GM23338 (cell line): ENCODE results near the gene SPTB. TPM values are rescaled to one million over a fixed set of nuclear protein-coding genes. Genes with fewer than 3 reads are reported as not detected.

ENCODE experiments used
- ATAC-seq: fragments of 200-7000 bp; cut with Tn5 transposase; 3 replicates; pipeline ENCODE4 v1.9.1; 2020
- DNase-seq: peaks from one replicate; pipeline ENCODE4 v3.0.0-alpha.2; 2015; ENCODE audit warnings: low spot score
- H2AFZ ChIP-seq: fragments of 200-600 bp; sonication (generic); 2 replicates; pipeline ENCODE4 v1.8.0; 2016; ENCODE audit warnings: antibody characterized with exemption, mild to moderate bottlenecking, moderate library complexity
- H3F3A ChIP-seq: fragments of 200-600 bp; sonication (generic); replicated peaks from 2 replicates; pipeline ENCODE4 v1.8.0; 2017; ENCODE audit warnings: antibody characterized with exemption, mixed run types, low read depth
- H3K27ac ChIP-seq: fragments of 200-600 bp; sonication (generic); 2 replicates; pipeline ENCODE4 v1.6.1; 2016; ENCODE audit warnings: low read depth
- H3K27me3 ChIP-seq: fragments of 200-600 bp; sonication (generic); 2 replicates; pipeline ENCODE4 v1.8.0; 2016; ENCODE audit warnings: mild to moderate bottlenecking, mixed run types, moderate library complexity; ENCODE audit not compliant: insufficient read depth
- H3K36me3 ChIP-seq: fragments of 200-600 bp; sonication (generic); 2 replicates; pipeline ENCODE4 v1.8.0; 2016; ENCODE audit warnings: mild to moderate bottlenecking; ENCODE audit not compliant: insufficient read depth
- H3K4me1 ChIP-seq: fragments of 200-600 bp; sonication (generic); 2 replicates; pipeline ENCODE4 v1.8.0; 2016; ENCODE audit warnings: mild to moderate bottlenecking, moderate library complexity; ENCODE audit not compliant: insufficient read depth
- H3K4me2 ChIP-seq: fragments of 200-600 bp; sonication (generic); 2 replicates; pipeline ENCODE4 v1.7.1; 2017; ENCODE audit warnings: mixed run types
- H3K4me3 ChIP-seq: fragments of 200-600 bp; sonication (generic); 2 replicates; pipeline ENCODE4 v1.6.1; 2016; ENCODE audit warnings: mixed run types
- H3K79me2 ChIP-seq: fragments of 200-600 bp; sonication (generic); replicated peaks from 2 replicates; pipeline ENCODE4 v1.8.0; 2017; ENCODE audit warnings: mild to moderate bottlenecking; ENCODE audit not compliant: insufficient read depth
- H3K9me2 ChIP-seq: fragments of 200-600 bp; sonication (generic); 2 replicates; pipeline ENCODE4 v1.8.0; 2017; ENCODE audit not compliant: insufficient read depth
- H4K20me1 ChIP-seq: fragments of 200-600 bp; sonication (generic); replicated peaks from 2 replicates; pipeline ENCODE4 v1.8.0; 2017; ENCODE audit warnings: mild to moderate bottlenecking; ENCODE audit not compliant: insufficient read depth
- H3K27ac Mint-ChIP-seq: 2 replicates; pipeline ENCODE4 v1.8.0; 2020; ENCODE audit warnings: inconsistent platforms, mild to moderate bottlenecking, moderate library complexity, mixed read lengths
- H3K27me3 Mint-ChIP-seq: 3 replicates; pipeline ENCODE4 v1.8.0; 2022; ENCODE audit warnings: low read depth, mild to moderate bottlenecking, moderate library complexity, mixed read lengths, inconsistent platforms; ENCODE audit not compliant: insufficient read depth, poor library complexity
- H3K36me3 Mint-ChIP-seq: 3 replicates; pipeline ENCODE4 v1.8.0; 2021; ENCODE audit warnings: low read depth, mild to moderate bottlenecking, inconsistent platforms, moderate library complexity, mixed read lengths
- H3K4me1 Mint-ChIP-seq: 3 replicates; pipeline ENCODE4 v1.8.0; 2020; ENCODE audit warnings: mild to moderate bottlenecking, inconsistent platforms, mixed read lengths
- H3K4me3 Mint-ChIP-seq: 3 replicates; pipeline ENCODE4 v1.8.0; 2021; ENCODE audit warnings: moderate library complexity, mild to moderate bottlenecking, inconsistent platforms, mixed read lengths
- H3K9me3 Mint-ChIP-seq: 3 replicates; pipeline ENCODE4 v1.8.0; 2020; ENCODE audit warnings: moderate library complexity, mild to moderate bottlenecking, inconsistent platforms, mixed read lengths
- CTCF ChIP-seq, 2 experiments: fragments of 200-600 bp in 1 of 2; sonication (generic) in 1 of 2; conservative IDR thresholded peaks; 2 replicates each; pipeline versions ENCODE4 v1.5.1 to v1.6.1; 2016 to 2017; ENCODE audit warnings: antibody characterized with exemption in 2 of 2, low read depth in 2 of 2, mild to moderate bottlenecking in 2 of 2, moderate library complexity in 1 of 2
- ETS1 ChIP-seq: IDR thresholded peaks from 2 replicates; pipeline ENCODE4 v1.6.1; 2016; ENCODE audit warnings: antibody characterized with exemption
- EZH2 ChIP-seq: fragments of 200-600 bp; sonication (generic); IDR thresholded peaks from one replicate; pipeline ENCODE4 v1.8.0; 2017; ENCODE audit warnings: antibody characterized with exemption, mild to moderate bottlenecking, low read depth; ENCODE audit not compliant: unreplicated experiment
- EZH2phosphoT487 ChIP-seq: fragments of 200-600 bp; sonication (generic); IDR thresholded peaks from one replicate; pipeline ENCODE4 v1.8.1; 2018; ENCODE audit warnings: antibody characterized with exemption; ENCODE audit not compliant: unreplicated experiment
- JUNB ChIP-seq: IDR thresholded peaks from one replicate; pipeline ENCODE4 v1.6.1; 2016; ENCODE audit warnings: antibody characterized with exemption; ENCODE audit not compliant: unreplicated experiment
- NANOG ChIP-seq: IDR thresholded peaks from 2 replicates; pipeline ENCODE4 v1.6.1; 2016; ENCODE audit warnings: antibody characterized with exemption, borderline replicate concordance
- POLR2AphosphoS5 ChIP-seq: IDR thresholded peaks from 2 replicates; pipeline ENCODE4 v1.6.1; 2016; ENCODE audit warnings: antibody characterized with exemption, low read depth
- REST ChIP-seq: IDR thresholded peaks from one replicate; pipeline ENCODE4 v1.6.1; 2018; ENCODE audit warnings: antibody characterized with exemption; ENCODE audit not compliant: unreplicated experiment
- STAT1 ChIP-seq: IDR thresholded peaks from one replicate; pipeline ENCODE4 v1.6.1; 2016; ENCODE audit warnings: antibody characterized with exemption; ENCODE audit not compliant: unreplicated experiment
- polyA plus RNA-seq: library from polyadenylated mRNA; unstranded; fragments of >200 nt; fragmentation: Nextera tagmentation; extraction: Ambion mirVana; gene quantifications from 2 replicates; pipeline ENCODE4 v1.2.1, GENCODE V29; 2016
- total RNA-seq: library from RNA; depleted of rRNA; stranded (reverse); fragments of >200 nt; shearing (Covaris generic); gene quantifications from 2 replicates; pipeline ENCODE4 v1.2.3, GENCODE V29; 2014

Gene SPTB
- total and polyA plus RNA-seq, 2 experiments from 2014 or later = 1.1 to 1.9 TPM

GRCh38 chr14:64875350-64875749, 4.4 kb downstream of the SPTB start (continued):
- no peak for TF ChIP-seq CTCF (conservative IDR thresholded peaks at IDR 0.05; ENCODE audit: low read depth in 2 of 2)
- no peak for TF ChIP-seq STAT1
- TF ChIP-seq EZH2phosphoT487 = no peak
- no peak for TF ChIP-seq NANOG
- no peak for TF ChIP-seq JUNB
- TF ChIP-seq ETS1 = no peak
- no peak for TF ChIP-seq POLR2AphosphoS5

GRCh38 chr14:64873506-64874219, 6.0 kb downstream of the SPTB start:
- Mint-ChIP-seq H3K27ac (no peak overlapping the region), H3K36me3 (no peaks in the 10 kb centered on the region), H3K4me1 (peaks cover 5% of the 10 kb centered on the region; the same call in 2 of the 3 replicates), H3K9me3 (no peaks in the 10 kb centered on the region), H3K4me3 (no peak overlapping the region), H3K27me3 (peaks cover 10% of the 10 kb centered on the region)
- Histone ChIP-seq H4K20me1 (no peaks in the 10 kb centered on the region), H3K36me3 (no peaks in the 10 kb centered on the region), H3K79me2 (no peaks in the 10 kb centered on the region), H3K4me2 (no peak overlapping the region), H3K27ac (no peak overlapping the region), H3K27me3 (peaks cover 27% of the 10 kb centered on the region), H3K9me2 (peaks cover 5% of the 10 kb centered on the region; the same call in 1 of the 2 replicates), H3K4me3 (no peak overlapping the region), H3F3A (no peaks in the 10 kb centered on the region), H2AFZ (no peak overlapping the region), H3K4me1 (peaks cover 6% of the 10 kb centered on the region; the same call in 1 of the 2 replicates)
- no peak for ATAC-seq
- TF ChIP-seq STAT1 (no peak), EZH2 (no peak), ETS1 (no peak)
- no peak for DNase-seq

- H3K27ac ChIP-seq = no peak overlapping the region
- H2AFZ ChIP-seq = no peak overlapping the region
- H3K36me3 ChIP-seq = no peaks in the 10 kb centered on the region
- H3K4me1 ChIP-seq = peaks cover 1% of the 10 kb centered on the region; the same call in 1 of the 2 replicates
- Mint-ChIP-seq H3K36me3 (no peaks in the 10 kb centered on the region), H3K4me3 (no peak overlapping the region), H3K27ac (no peak overlapping the region), H3K27me3 (no peaks in the 10 kb centered on the region), H3K9me3 (no peaks in the 10 kb centered on the region), H3K4me1 (peaks cover under 1% of the 10 kb centered on the region; the same call in 2 of the 3 replicates)
- H3K4me3 ChIP-seq = no peak overlapping the region
- no peak overlapping the region for H3K4me2 ChIP-seq
- peaks cover 5% of the 10 kb centered on the region; the same call in 1 of the 2 replicates for H3K9me2 ChIP-seq
- DNase-seq = no peak
- peaks cover 3% of the 10 kb centered on the region; the same call in 1 of the 2 replicates for H3K27me3 ChIP-seq
- no peaks in the 10 kb centered on the region for H4K20me1 ChIP-seq
- no peak for ATAC-seq
- H3F3A ChIP-seq = no peaks in the 10 kb centered on the region
- TF ChIP-seq EZH2phosphoT487 (no peak), EZH2 (no peak), REST (no peak), CTCF (conservative IDR thresholded peaks at IDR 0.05; ENCODE audit: low read depth in 2 of 2) (no peak), STAT1 (no peak), JUNB (no peak), POLR2AphosphoS5 (no peak)
- no peaks in the 10 kb centered on the region for H3K79me2 ChIP-seq
These were observed 8.4 kb downstream of the SPTB start for GRCh38 chr14:64871344-64871743.
